ENCODE results near the gene PDZD2. TPM values are rescaled to one million over a fixed set of nuclear protein-coding genes. Genes with fewer than 3 reads are reported as not detected.
"Not testable (repeated sequence)": the region's sequence is repeated elsewhere in the genome, so short reads cannot be mapped to it uniquely, and the experiment has no call there.

Gene PDZD2
- total RNA-seq, 2 donors from 2014 or later, result 4.5 to 15.7 TPM

DNA sequence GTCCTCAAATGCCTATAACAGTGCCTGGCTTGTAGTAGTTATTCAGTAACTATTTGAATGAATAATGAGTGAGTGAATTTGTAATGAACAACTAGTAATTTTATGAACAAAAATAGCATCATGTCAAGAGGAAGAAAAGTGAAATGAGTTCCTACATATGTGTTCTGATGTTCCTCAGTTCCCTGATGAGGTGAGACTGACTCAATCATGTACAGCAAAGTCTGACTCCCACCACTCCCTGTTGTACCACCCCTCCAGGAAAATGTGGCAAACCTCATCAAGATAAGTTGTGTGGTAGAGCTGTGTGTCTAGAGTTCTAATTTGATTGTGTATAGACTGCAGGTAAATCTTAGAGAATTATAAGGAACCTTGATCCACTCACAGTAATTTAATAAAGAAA, 333.6 kb downstream of the PDZD2 start:
- TF ChIP-seq CTCF (IDR thresholded peaks at IDR 0.05), result no peak
- no peaks in the 10 kb centered on the region for H3K9me3 ChIP-seq
- no peak overlapping the region for H3K27ac ChIP-seq
- H3K27me3 ChIP-seq (replicated peaks; ENCODE audit: insufficient read depth), result no peaks in the 10 kb centered on the region
- H3K36me3 ChIP-seq, result no peaks in the 10 kb centered on the region
- DNase-seq (ENCODE audit: low spot score) (no peak), ATAC-seq (ENCODE audit: insufficient number of reproducible peaks, low FRiP score, low read depth) (no peak)
- no peaks in the 10 kb centered on the region for H3K4me1 ChIP-seq (ENCODE audit: control insufficient read depth in 1 of 2, low read depth in 2 of 2)
- no peak overlapping the region for H3K4me3 ChIP-seq

- H3K27me3 ChIP-seq (replicated peaks; ENCODE audit: insufficient read depth); ATAC-seq (ENCODE audit: insufficient number of reproducible peaks, low FRiP score, low read depth); H3K4me3 ChIP-seq; H3K4me1 ChIP-seq (ENCODE audit: control insufficient read depth in 1 of 2, low read depth in 2 of 2); H3K9me3 ChIP-seq; H3K27ac ChIP-seq; H3K36me3 ChIP-seq; DNase-seq (ENCODE audit: low spot score): not testable (repeated sequence)
These were observed 336.3 kb downstream of the PDZD2 start for GRCh38 chr5:31975189-31975612.

DNA sequence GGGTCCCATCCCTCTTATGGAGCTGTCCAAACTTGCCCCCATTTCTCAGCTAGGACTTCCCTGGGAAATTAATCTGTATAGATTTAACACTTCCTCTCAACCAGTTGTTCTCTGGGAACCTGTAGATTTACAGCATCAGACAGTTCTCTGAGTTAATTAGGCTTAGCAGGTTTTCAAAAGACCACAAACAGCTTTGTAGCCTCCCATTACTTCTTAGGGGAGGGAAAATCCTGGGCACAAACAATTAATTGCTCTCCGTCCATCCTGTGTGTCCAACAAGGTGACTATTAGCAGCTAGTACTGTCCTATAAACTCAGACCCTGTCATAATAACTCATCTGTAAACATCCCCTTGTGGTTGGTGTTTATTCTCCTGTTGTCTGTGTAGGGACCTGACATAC, 337.2 kb downstream of the PDZD2 start:
- no peaks in the 10 kb centered on the region for H3K9me3 ChIP-seq
- no peak for TF ChIP-seq CTCF (IDR thresholded peaks at IDR 0.05)
- no peak overlapping the region for H3K27ac ChIP-seq
- no peak overlapping the region for H3K4me3 ChIP-seq
- H3K27me3 ChIP-seq (replicated peaks; ENCODE audit: insufficient read depth), result no peaks in the 10 kb centered on the region
- H3K36me3 ChIP-seq, result no peaks in the 10 kb centered on the region
- no peaks in the 10 kb centered on the region for H3K4me1 ChIP-seq (ENCODE audit: control insufficient read depth in 1 of 2, low read depth in 2 of 2)
- DNase-seq (ENCODE audit: low spot score) (no peak), ATAC-seq (ENCODE audit: insufficient number of reproducible peaks, low FRiP score, low read depth) (no peak)

GRCh38 chr5:31981361-31981945, 342.5 kb downstream of the PDZD2 start:
- DNase-seq (ENCODE audit: low spot score) (no peak), ATAC-seq (ENCODE audit: insufficient number of reproducible peaks, low FRiP score, low read depth) (no peak)
- TF ChIP-seq CTCF (IDR thresholded peaks at IDR 0.05), result no peak
- Histone ChIP-seq H3K27ac (no peak overlapping the region), H3K27me3 (replicated peaks; ENCODE audit: insufficient read depth) (no peaks in the 10 kb centered on the region), H3K4me1 (ENCODE audit: control insufficient read depth in 1 of 2, low read depth in 2 of 2) (peaks cover 0 to 7% of the 10 kb centered on the region in 2 donors), H3K4me3 (no peak overlapping the region), H3K36me3 (no peaks in the 10 kb centered on the region), H3K9me3 (no peaks in the 10 kb centered on the region)

- Histone ChIP-seq H3K4me3 (no peak overlapping the region), H3K4me1 (ENCODE audit: control insufficient read depth in 1 of 2, low read depth in 2 of 2) (peaks cover 0 to 7% of the 10 kb centered on the region in 2 donors), H3K27me3 (replicated peaks; ENCODE audit: insufficient read depth) (no peaks in the 10 kb centered on the region), H3K27ac (no peak overlapping the region), H3K9me3 (no peaks in the 10 kb centered on the region), H3K36me3 (no peaks in the 10 kb centered on the region)
- DNase-seq (ENCODE audit: low spot score), result no peak
- no peak for TF ChIP-seq CTCF (IDR thresholded peaks at IDR 0.05)
- ATAC-seq (ENCODE audit: insufficient number of reproducible peaks, low FRiP score, low read depth), result no peak
These were observed 343.1 kb downstream of the PDZD2 start for GRCh38 chr5:31982027-31982426.

DNA sequence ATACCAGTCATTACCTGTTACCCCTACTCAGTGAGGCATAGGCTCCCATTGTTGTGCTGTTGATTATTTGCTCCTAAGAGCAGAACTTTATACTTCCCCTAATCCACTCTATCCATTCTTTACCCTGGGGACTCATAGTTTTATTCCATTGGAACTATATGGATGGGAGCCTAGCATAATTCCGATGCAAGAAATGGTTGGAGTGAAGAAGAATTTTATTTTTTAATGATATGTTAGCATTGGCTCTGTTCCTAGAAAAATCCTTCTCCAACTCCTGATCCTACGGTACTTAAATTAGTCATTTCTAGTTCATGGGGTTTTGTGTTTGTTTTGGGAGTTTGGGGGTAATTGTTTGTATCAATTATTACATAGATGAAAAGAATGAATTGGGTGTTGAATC, 343.7 kb downstream of the PDZD2 start:
- no peaks in the 10 kb centered on the region for H3K9me3 ChIP-seq
- TF ChIP-seq CTCF (IDR thresholded peaks at IDR 0.05), result no peak
- DNase-seq (ENCODE audit: low spot score) (no peak), ATAC-seq (ENCODE audit: insufficient number of reproducible peaks, low FRiP score, low read depth) (no peak)
- no peak overlapping the region for H3K4me3 ChIP-seq
- no peak overlapping the region for H3K27ac ChIP-seq
- H3K4me1 ChIP-seq (ENCODE audit: control insufficient read depth in 1 of 2, low read depth in 2 of 2), result peaks cover 0 to 7% of the 10 kb centered on the region in 2 donors
- H3K27me3 ChIP-seq (replicated peaks; ENCODE audit: insufficient read depth), result no peaks in the 10 kb centered on the region
- H3K36me3 ChIP-seq, result no peaks in the 10 kb centered on the region
